SK-N-SH treated with all-trans-retinoic acid at 6 μM for 48 hours (cell line): ENCODE measurements around the gene CPT1A.

Experiments used
- ARNTL ChIP-seq: fragments of 450-650 bp; formaldehyde crosslinking; IDR thresholded peaks from 2 replicates; pipeline ENCODE4 v1.5.0; 2020; ENCODE audit warnings: low read depth, mild to moderate bottlenecking, moderate library complexity, borderline replicate concordance
- BACH2 ChIP-seq: fragments of 250-450 bp; sonication (Bioruptor Pico); IDR thresholded peaks from 2 replicates; pipeline ENCODE4 v1.9.0; 2021; ENCODE audit warnings: mild to moderate bottlenecking, borderline replicate concordance
- CSRNP3 ChIP-seq: fragments of 250-450 bp; sonication (Bioruptor Pico); IDR thresholded peaks from 2 replicates; pipeline ENCODE4 v1.5.1; 2021; ENCODE audit warnings: mild to moderate bottlenecking, moderate library complexity
- ESRRG ChIP-seq: fragments of 250-450 bp; sonication (Bioruptor Pico); IDR thresholded peaks from 2 replicates; pipeline ENCODE4 v1.6.1; 2021; ENCODE audit warnings: mild to moderate bottlenecking
- OSR1 ChIP-seq: fragments of 250-450 bp; sonication (Bioruptor Pico); IDR thresholded peaks from 2 replicates; pipeline ENCODE4 v1.8.0; 2022; ENCODE audit warnings: moderate library complexity, mild to moderate bottlenecking, inconsistent platforms

GRCh38 chr11:68792400-68792966 lies 49.2 kb downstream of the CPT1A start:
- TF ChIP-seq ESRRG (CRISPR knock-in tag) (no peak), CSRNP3 (CRISPR knock-in tag) (no peak), BACH2 (no peak), ARNTL (CRISPR knock-in tag) (no peak), OSR1 (CRISPR knock-in tag) (no peak)
